NCI-H1436 treated with DMSO at 0.1 percent for 48 hours (cell line): ENCODE results near the gene PRKAB2.
A peak's percentile ranks its signal among the peaks of the same experiment; 100 is the strongest.
"Not testable (repeated sequence)": the region's sequence is repeated elsewhere in the genome, so short reads cannot be mapped to it uniquely, and the experiment has no call there.

Source experiments
- DNase-seq: peaks from one replicate; lab custom pipeline; 2025; lab: John Stamatoyannopoulos, UW

The PRKAB2 gene, protein sequence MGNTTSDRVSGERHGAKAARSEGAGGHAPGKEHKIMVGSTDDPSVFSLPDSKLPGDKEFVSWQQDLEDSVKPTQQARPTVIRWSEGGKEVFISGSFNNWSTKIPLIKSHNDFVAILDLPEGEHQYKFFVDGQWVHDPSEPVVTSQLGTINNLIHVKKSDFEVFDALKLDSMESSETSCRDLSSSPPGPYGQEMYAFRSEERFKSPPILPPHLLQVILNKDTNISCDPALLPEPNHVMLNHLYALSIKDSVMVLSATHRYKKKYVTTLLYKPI

DNA sequence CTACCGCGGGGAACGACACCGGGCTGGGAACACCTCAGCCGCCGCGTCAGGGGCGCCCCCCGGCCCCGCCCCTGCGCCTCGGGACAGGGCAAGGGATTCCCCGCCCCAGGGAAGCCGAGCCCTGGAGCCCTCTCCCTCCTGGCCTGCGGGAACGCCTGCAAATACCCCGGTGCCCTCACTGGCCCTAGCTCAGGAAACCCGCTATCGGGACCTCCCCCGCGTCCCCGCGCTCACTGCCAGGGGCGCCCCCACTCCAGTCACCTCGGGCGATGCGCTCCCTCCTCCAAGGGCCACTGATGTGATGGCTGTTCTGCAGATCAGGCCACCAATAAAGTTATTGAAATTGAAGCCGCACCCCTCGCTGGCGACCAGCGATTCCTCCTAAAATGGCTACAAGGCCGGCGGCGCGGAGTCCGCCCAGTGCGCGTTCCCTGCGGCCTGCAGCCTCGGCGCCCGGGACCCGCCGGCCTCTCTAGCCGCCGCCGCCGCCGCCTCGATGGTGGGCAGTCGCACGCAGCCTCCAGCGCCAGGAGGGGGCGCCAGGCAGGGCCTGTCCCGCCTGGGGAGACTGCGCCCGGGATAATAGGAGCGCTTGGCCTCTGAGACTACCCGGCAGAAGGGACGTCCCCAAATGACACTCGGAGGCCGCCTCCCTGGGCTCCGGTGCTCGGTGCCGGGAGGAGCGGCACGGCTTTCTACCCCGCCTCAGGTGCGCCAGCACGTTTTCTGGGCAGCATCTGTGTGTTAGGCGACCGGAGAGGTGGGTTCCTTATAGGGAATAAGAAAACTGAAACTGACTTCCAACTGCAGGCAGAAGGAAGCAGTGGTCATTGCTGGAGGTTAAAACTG, at the start of gene PRKAB2:
PRKAB2 (minus strand) TSS at position 303 of the 849 bp plus-strand sequence. CDS start 326 bp downstream, outside the sequence.
- DNase-seq: peak; percentile 66

DNA sequence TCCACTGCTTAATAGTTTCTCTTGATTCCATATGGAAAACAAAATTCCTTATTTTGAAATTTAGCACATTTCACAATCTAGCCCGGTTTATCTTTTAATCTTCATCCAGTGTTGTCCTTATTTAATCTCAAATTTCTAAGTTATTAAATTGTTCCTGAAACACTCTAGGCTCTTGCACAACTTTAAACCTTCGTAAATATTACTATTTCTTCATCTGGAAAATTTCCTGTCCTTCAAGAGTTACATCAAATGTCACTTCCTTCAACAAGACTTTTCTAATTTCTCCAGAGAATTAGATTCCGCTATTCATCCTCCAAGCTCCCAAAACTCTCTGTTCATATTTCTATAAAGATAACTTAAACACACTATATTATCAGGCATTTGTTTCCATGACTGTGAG, 46.3 kb upstream of the PRKAB2 start:
- no peak for DNase-seq

DNA sequence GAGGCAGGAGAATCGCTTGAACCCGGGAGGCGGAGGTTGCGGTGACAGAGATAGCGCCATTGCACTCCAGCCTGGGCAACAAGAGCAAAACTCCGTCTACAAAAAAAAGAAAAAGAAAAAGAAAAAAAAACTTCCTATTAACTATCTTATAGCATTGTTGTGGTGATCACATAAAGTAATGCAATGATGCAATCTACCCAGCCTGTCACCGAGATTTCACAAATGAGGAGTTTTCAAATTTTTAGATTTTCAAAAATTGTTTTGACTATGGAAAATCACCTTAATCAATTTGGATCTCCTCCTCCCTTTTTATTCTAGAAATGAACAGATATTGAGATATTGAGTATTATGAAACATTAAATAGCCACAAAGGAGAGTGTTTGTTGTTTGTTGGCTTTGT, 44.9 kb upstream of the PRKAB2 start:
- DNase-seq: no peak

DNA sequence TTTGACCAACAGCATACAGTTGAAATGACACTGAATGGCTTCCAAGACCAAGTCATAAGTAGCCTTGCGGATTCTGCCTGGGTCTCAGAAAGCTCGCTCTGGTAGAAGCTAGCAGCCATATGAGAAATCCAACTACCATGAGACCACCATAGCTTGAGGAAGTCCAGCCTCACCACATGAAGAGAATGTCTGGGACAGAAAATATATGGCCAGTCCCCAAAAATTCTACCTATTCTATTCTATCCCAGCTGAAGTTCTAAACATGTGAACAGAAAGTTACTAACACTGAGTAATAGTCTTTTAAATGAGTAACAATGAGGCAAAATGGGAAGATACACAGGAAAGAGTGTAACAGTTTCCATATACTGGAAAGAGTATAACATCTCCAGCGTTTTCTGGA, 43.9 kb upstream of the PRKAB2 start:
- no peak for DNase-seq

DNA sequence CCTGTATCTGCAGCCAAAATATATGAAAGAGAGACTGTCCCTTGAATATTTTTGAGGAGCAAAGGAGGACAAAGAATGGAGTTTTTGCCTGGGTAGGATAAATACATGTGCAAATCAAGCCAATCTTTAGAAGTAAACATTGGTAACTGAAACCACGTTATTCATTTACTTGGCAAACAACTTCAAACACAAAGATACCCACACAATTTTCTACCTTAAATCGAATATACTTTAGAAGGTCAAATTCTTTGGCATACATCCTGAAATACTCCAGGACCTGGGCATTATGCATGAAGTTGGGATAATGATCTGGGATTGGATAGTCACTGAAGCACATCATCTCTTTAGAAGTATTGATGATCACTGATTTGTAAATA, 43.3 kb upstream of the PRKAB2 start:
- no peak for DNase-seq

DNA sequence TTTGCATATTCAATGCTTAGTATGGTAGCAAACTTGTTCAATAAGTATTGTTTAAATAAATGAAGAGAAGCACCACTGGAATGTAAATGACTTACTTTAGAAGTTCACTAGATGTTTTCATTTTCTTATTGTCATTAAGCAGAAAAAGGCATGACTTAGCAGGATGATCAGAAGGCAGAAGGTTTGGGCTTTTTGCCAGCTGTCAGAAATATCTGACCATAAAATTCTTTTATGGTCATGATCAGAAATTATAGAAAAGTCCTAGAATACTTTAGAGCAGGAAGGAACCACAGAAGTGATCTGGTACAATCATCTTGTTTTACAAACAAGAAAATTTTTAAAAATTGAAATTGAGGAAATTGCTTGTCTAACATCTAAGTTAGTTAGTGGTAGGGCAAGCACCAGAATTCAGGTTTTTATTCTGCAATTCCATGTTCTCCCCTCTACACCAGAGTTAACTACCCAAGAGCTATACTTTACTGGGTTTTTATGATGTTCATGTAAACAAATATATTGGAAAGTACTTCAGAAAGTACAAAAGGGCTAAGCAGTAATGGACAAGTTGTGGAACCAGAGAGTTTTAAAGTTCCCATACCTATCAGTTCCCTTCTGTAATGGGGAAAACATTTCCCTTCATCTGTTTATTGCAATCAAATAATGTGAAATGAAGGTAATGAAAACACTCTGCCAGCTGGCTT, 42.7 kb upstream of the PRKAB2 start:
- DNase-seq: no peak

DNA sequence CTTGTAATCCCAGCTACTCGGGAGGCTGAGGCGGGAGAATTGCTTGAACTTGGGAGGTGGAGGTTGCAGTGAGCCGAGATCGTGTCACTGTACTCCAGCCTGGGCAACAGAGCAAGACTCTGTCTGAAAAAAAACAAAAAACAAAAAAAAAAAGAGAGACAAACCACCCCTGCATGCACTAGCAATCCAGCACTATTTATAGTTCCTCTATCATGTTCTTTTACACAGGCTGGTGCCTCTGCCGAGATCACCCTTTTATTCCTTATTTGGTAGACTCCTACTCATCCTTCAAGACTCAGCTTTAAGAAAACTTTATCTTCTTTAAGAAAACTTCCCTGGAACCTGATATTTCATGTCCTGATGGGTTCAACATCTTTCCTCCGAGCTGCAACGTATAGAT, 42.1 kb upstream of the PRKAB2 start:
- no peak for DNase-seq

DNA sequence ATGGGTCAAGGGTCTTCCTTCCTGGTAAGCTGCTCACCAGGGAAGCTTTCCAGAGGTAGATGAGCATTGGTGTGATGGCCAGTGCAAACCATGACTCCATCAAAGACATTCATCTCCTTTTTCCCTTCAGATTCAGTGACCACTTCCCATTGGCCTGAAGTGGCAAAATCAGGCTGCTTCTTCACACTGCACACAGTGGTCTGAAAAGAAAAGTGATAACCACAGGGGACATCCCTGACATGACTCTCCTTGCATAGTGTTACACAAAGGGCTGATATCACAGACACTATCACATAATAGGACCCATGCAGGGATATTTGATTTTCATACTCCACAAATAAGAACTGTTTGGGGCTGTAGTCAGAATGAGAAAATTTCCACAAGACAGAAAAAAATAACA, 41.0 kb upstream of the PRKAB2 start:
- DNase-seq: no peak

DNA sequence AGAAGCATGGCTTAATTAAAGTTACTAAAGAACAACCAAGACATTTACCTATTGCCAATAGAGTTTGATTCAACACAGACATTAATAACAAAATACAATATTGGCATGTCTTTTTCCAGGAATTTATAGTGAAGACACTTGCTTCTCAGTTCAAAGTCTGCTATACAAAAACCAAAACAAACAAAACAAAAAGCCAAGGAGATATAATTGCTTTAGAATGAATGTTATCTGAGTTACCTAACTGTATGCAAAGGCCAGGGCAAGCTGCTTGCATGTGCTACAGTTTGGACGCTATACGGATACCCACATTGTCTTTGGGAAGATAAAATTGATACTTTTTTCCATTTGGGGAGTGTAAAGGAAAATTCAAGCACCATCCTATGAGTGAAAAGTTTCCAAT, 39.3 kb upstream of the PRKAB2 start:
- no peak for DNase-seq

DNA sequence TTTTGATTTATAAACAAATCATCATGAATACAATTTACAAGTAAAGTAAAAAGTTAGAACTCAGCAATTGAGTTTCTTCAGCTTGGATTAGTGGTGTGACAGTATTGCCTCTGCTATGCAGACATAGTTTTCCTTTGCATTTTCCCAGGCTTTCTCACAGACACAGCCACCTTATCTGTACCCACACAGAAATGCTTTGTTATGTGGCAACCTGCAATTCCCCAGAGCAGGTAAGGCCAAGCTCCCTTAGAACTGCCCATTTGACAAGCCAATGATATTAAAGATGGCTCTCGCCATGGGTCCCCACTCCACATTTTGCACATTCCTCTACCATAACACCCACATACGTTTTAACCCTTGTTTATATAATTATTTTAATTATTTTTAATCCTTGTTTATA, 38.7 kb upstream of the PRKAB2 start:
- no peak for DNase-seq

DNA sequence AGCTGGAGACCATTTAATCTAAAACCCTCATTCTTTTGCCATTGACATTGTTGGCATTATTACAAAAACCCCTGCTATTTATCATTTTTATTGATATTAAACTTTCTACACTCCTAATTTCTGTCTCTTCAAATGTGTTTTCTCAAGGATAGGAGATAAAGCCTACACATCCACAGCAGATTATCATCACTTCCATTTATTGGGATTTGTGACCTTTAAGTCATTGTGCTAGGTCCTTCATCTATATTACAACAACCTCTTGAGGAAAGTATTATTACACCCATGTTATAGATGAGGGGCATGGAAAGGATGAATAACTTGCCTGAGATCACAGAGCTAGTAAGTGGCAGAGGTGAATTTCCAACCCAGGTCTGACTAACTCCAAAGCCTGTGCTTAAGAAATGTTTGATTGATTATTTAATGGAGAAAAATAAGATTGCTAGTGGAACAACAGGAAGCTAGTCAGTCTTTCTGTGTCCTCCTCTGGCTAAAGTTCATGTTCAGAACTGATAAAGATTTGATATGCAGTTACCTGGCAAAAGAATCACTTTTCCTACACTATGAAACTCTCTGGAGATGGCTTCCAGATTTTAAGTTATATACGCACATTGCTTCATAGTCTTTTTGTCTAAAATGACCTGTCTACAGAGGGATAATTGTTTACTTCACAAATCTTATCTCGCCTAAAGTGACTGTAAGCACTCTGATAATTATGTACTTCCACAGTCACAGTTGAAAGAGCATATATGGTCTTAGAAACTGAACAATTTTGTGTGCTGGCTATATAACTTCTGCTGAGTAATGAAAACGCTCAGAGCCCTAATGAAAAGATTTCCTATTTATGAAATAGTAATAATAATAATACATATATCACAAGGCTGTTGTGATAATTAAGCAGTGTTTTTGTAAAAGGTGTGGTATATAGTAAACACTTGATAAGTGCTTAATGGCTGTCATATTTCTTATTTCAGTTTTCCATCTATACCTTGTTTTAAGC, 37.9 kb upstream of the PRKAB2 start:
- no peak for DNase-seq

DNA sequence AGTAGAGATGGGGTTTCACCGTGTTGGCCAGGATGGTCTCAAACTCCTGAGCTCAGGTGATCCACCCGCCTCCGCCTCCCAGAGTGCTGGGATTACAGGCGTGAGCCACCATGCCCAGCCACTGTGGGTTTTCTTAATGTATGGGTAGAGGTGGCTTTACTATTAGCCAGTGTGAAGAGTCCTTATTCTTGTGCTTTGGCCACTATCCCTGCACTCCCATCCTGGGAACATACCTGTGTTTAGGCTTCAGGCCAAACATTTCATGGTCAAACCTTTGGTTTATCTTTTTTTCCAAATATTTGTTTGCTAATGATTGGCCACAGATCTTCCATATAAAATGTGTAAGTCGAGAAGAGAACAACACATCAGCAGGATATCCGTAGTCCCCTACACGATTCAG, 36.3 kb upstream of the PRKAB2 start:
- no peak for DNase-seq

DNA sequence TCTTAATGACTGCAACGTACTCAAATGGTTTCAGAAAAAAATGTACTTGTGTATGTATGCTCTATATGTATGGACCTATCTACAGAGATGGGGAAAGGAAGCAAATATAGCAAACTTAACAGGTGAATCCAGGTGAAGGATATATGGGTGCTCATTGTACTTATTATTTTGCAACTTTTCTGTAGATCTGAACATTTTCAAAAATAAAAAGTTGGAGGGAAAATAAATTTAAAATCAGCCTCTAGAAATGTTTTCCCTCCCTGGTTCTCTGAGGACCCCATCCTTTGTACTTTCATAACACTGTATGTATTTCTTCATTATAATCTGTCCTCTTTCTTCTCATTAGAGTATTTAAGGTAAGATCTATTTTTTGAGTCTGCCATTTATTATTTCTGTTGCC, 34.9 kb upstream of the PRKAB2 start:
- no peak for DNase-seq

DNA sequence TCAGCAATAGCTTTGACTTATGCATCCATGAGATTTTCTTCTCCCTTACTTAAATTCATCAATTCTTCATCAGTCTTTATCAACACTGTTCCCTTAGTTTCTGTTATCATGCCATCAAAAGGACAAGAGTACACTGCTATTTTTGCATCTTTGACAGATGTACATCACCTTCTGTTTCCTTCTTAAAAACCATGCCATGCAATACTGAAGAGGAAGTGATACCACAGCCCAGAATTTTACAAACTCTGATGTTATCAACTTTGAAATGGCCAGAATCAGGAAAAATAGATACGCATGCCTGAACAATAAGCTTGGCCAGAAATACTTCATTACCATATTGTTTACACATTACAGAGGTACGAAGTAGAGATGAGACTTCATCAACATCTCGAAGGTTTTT, 31.8 kb upstream of the PRKAB2 start:
- DNase-seq: no peak

DNA sequence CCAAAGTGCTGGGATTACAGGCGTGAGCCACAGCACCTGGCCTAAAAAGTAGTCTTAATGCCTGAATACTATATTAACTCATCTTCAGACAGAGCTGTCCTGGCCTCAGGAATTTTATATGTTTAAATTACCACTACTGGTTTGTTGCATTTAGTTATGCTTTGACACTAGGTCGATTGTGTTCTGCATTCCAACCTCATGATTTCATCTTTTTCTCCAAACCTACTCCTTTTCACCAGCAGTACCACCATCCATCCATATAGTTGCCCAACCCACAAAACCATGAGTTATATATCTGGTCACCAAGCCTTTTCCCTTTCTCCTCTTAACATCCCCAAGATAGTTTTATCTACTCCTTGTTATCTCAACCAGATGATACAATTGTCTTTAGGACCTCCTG, 30.3 kb upstream of the PRKAB2 start:
- no peak for DNase-seq

DNA sequence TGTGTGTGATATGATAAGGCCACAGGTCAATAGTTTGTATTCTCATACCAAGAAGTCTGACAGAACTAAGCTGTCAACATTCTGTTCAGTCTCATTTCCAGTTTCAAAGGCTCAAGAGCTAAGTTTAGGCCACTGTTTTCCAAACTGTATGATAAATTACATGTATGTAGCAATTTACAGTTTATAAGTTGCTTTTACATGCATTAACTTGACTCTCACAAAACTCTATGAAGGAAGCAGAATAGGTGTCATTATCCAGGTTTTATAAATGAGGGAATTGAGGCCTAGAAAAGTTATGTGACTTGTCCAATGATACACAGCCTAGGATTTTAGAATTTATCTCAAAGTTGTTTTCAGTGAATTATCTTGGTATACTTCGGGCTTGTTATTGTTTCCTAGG, 29.5 kb upstream of the PRKAB2 start:
- no peak for DNase-seq

DNA sequence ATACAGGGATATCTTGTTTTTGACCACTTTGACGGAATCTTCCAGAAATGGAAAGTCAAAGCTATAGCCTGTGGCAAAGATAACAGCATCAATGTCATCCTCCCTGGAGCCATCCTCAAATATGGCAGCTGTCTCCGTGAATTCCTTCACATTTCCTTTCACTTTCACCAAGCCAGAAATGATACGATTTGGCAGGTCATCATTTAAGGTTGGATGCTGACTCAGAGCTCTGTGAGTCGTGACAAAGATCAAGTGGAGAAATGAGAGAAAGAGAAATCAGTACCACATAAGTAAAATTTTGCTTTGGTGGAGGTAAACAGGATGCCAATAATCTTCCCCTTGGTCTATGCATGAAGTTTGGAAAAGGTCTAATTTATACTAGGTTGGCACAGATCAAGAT, 29.0 kb upstream of the PRKAB2 start:
- no peak for DNase-seq

DNA sequence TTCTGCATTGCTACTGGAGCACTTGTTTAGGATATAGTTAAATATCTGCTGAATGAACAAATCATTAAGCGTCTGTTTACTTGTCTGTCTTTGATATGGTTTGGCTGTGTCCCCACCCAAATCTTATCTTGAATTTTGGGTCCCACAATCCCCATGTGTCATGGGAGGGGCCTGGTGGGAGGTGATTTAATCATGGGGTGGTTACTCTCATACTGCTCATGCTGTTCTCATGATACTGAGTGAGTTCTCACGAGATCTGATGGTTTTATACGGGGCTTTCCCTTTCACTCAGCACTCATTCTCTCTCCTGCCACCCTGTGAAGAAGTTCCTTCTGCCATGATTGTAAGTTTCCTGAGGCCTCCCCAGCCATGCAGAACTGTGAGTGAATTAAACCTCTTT, 25.1 kb upstream of the PRKAB2 start:
- not testable (repeated sequence) for DNase-seq

DNA sequence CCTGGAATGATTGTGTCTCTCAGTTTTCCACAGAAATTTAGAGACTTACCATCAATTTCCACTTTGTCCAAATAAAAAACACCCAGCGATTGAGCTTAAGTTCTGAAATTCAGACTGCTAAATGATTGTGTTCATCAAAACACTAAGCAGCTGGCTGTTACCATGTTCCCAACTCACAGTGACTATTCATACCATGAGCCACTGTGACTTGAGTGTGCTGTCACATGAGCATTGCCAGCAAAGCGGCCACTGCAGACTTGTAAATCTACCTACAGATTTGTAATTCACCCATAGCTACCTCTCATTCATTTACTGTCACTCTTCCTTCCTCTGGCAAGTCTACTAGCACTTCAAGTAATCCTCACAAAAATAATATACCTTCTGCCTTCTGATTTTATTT, 17.2 kb upstream of the PRKAB2 start:
- DNase-seq: no peak

DNA sequence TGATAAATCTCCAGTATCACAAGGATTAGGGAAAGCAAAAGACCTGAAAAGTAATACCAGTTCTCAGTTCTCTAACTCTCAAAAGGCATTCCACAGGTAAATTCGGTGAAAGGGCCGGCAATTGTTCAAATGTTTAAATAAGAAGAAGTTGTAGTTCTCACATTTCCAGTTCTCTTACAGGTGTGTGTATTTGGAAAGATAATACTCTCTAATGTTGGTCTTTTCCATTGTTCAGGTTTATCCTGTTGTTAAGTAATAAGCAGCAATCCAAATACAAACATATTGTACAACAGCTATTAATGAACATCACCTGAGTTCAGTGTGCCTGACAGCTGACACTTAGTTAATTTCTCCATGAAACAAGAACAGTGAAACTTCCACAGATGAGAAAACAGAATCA, 13.2 kb upstream of the PRKAB2 start:
- DNase-seq: no peak

DNA sequence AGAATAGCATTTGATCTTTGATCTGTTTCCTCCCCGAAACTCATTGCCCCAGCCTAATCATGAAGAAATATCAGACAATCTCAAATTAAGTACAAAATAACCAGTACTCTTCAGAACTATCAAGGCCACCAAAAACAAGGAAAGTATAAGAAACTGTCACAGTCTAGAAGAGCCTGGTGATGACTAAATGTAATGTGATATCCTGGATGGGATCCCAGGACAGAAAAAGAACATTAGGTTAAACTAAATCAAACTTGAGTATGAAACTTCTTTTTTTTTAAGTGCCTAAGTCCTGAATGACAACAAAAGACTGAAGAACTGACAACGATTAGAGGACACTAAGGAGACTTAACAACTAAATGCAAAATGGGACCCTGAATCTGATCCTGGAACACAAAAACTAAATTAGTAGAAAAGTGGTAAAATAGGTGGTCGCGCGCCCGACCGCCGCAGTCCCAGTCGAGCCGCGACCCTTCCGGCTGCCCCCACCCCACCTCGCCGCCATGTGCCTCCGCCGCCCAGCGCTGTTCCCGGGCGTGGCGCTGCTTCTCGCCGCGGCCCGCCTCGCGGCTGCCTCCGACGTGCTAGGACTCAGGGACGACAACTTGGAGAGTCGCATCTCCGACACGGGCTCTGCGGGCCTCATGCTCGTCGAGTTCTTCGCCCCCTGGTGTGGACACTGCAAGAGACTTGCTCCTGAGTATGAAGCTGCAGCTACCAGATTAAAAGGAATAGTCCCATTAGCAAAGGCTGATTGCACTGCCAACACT, 5.5 kb upstream of the PRKAB2 start:
- no peak for DNase-seq
